Measurements from ENCODE around the gene ATF5. TPM values are rescaled to one million over a fixed set of nuclear protein-coding genes. Genes with fewer than 3 reads are reported as not detected.
A peak's percentile ranks its signal among the peaks of the same experiment; 100 is the strongest.

The ATF5 gene
- total RNA-seq, 1 experiment from 2014 or later, result 64.0 TPM

- Histone ChIP-seq H3K27me3 (replicated peaks; ENCODE audit: control insufficient read depth, insufficient read depth, low read length) (no peaks in the 10 kb centered on the region), H3K9me3 (0 out of 2 replicates have a peak, but pooled peaks cover 4% of the 10 kb centered on the region), H3K4me1 (peaks cover 9% of the 10 kb centered on the region; the same call in 1 of the 2 replicates), H3K36me3 (ENCODE audit: control insufficient read depth, insufficient read depth, low read length) (peaks cover 13% of the 10 kb centered on the region), H3K4me3 (ENCODE audit: low read depth, low read length) (no peak overlapping the region)
- Mint-ChIP-seq H3K4me3 (ENCODE audit: unreplicated experiment) (no peak overlapping the region), H3K27me3 (ENCODE audit: insufficient read depth, unreplicated experiment) (no peaks in the 10 kb centered on the region), H3K9me3 (ENCODE audit: unreplicated experiment) (no peaks in the 10 kb centered on the region), H3K4me1 (ENCODE audit: low read depth, unreplicated experiment) (no peaks in the 10 kb centered on the region), H3K36me3 (ENCODE audit: insufficient read depth, unreplicated experiment) (peaks cover 11% of the 10 kb centered on the region), H3K27ac (ENCODE audit: unreplicated experiment) (no peak overlapping the region)
- intact Hi-C loops (cut with micrococcal nuclease; ENCODE audit: unreplicated experiment), result no loop called here
- ChIA-PET POLR2A (no interaction called here), CTCF (no interaction called here)
- TF ChIP-seq CTCF (IDR thresholded peaks at IDR 0.05; ENCODE audit: insufficient read depth in 1 of 2, low read depth in 1 of 2, low read length in 1 of 2, severe bottlenecking in 1 of 2, unreplicated experiment in 1 of 2), result no peak
- peak in 1 of 2 experiments; percentile 35 for DNase-seq
- BruUV-seq (replicated peaks), result no TSS peak
Measured at GRCh38 chr19:49880162-49880869, 48.7 kb upstream of the ATF5 start.

GRCh38 chr19:49881186-49881585 is 47.8 kb upstream of the ATF5 start:
- no peaks in the 10 kb centered on the region for H3K27me3 Mint-ChIP-seq (ENCODE audit: insufficient read depth, unreplicated experiment)
- peaks cover 17% of the 10 kb centered on the region for H3K36me3 Mint-ChIP-seq (ENCODE audit: insufficient read depth, unreplicated experiment)
- Histone ChIP-seq H3K4me3 (ENCODE audit: low read depth, low read length) (no peak overlapping the region), H3K4me1 (peaks cover 9% of the 10 kb centered on the region; the same call in 1 of the 2 replicates), H3K27me3 (replicated peaks; ENCODE audit: control insufficient read depth, insufficient read depth, low read length) (no peaks in the 10 kb centered on the region), H3K9me3 (0 out of 2 replicates have a peak, but pooled peaks cover 4% of the 10 kb centered on the region), H3K36me3 (ENCODE audit: control insufficient read depth, insufficient read depth, low read length) (peaks cover 13% of the 10 kb centered on the region)
- DNase-seq, result no peak
- no peak for TF ChIP-seq CTCF (IDR thresholded peaks at IDR 0.05; ENCODE audit: insufficient read depth in 1 of 2, low read depth in 1 of 2, low read length in 1 of 2, severe bottlenecking in 1 of 2, unreplicated experiment in 1 of 2)
- no peak overlapping the region for H3K27ac Mint-ChIP-seq (ENCODE audit: unreplicated experiment)
- ChIA-PET CTCF (no interaction called here), POLR2A (no interaction called here)
- no peaks in the 10 kb centered on the region for H3K4me1 Mint-ChIP-seq (ENCODE audit: low read depth, unreplicated experiment)
- H3K4me3 Mint-ChIP-seq (ENCODE audit: unreplicated experiment), result no peak overlapping the region
- intact Hi-C loops (cut with micrococcal nuclease; ENCODE audit: unreplicated experiment), result no loop called here
- no peaks in the 10 kb centered on the region for H3K9me3 Mint-ChIP-seq (ENCODE audit: unreplicated experiment)
- BruUV-seq (replicated peaks), result no TSS peak

GRCh38 chr19:49881672-49882394 is 47.2 kb upstream of the ATF5 start:
- CTCF ChIA-PET, result no interaction called here
- no peaks in the 10 kb centered on the region for H3K4me1 Mint-ChIP-seq (ENCODE audit: low read depth, unreplicated experiment)
- no peak overlapping the region for H3K27ac Mint-ChIP-seq (ENCODE audit: unreplicated experiment)
- H3K36me3 ChIP-seq (ENCODE audit: control insufficient read depth, insufficient read depth, low read length), result peaks cover 13% of the 10 kb centered on the region
- H3K4me3 Mint-ChIP-seq (ENCODE audit: unreplicated experiment), result no peak overlapping the region
- no TSS peak for BruUV-seq (replicated peaks)
- H3K9me3 ChIP-seq, result 0 out of 2 replicates have a peak, but pooled peaks cover 4% of the 10 kb centered on the region
- H3K9me3 Mint-ChIP-seq (ENCODE audit: unreplicated experiment), result no peaks in the 10 kb centered on the region
- no peaks in the 10 kb centered on the region for H3K27me3 Mint-ChIP-seq (ENCODE audit: insufficient read depth, unreplicated experiment)
- POLR2A ChIA-PET, result no interaction called here
- TF ChIP-seq CTCF (IDR thresholded peaks at IDR 0.05; ENCODE audit: insufficient read depth in 1 of 2, low read depth in 1 of 2, low read length in 1 of 2, severe bottlenecking in 1 of 2, unreplicated experiment in 1 of 2), result no peak
- intact Hi-C loops (cut with micrococcal nuclease; ENCODE audit: unreplicated experiment), result no loop called here
- H3K27me3 ChIP-seq (replicated peaks; ENCODE audit: control insufficient read depth, insufficient read depth, low read length), result no peaks in the 10 kb centered on the region
- H3K4me1 ChIP-seq, result peaks cover 9% of the 10 kb centered on the region; the same call in 1 of the 2 replicates
- peak; percentile 48 to 65 for DNase-seq
- H3K36me3 Mint-ChIP-seq (ENCODE audit: insufficient read depth, unreplicated experiment), result peaks cover 21% of the 10 kb centered on the region
- no peak overlapping the region for H3K4me3 ChIP-seq (ENCODE audit: low read depth, low read length)

Data from Caco-2 (cell line).